ENCODE data around the gene LRP11. TPM values are rescaled to one million over a fixed set of nuclear protein-coding genes. Genes with fewer than 3 reads are reported as not detected.

LRP11 gene
- total RNA-seq, 1 donor from 2014 or later, result 0.29 TPM

DNA sequence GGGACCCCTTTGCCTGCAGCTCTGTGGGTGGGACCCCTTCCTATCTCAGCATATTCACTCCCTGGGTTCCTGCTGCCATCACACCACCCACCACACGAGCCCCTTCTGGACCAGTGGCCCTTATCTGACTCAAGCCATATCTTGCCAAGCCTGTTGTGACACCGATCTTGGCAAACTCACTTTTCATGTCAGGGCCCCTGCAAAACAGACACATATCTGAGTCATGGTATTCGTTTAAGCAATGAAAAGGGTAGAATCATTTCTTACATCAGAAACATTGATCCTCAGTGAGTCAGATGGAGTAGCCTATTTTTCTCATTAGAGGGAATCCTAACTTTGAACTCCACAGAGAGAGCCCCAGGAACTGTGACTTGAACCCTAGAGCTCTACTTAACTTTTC lies 23.2 kb upstream of the LRP11 start:
- no peaks in the 10 kb centered on the region for H3K36me3 Mint-ChIP-seq (ENCODE audit: low read depth)
- H3K4me3 Mint-ChIP-seq, result no peak overlapping the region
- POLR2A ChIA-PET, result no interaction called here
- TF ChIP-seq, protein P1, sequence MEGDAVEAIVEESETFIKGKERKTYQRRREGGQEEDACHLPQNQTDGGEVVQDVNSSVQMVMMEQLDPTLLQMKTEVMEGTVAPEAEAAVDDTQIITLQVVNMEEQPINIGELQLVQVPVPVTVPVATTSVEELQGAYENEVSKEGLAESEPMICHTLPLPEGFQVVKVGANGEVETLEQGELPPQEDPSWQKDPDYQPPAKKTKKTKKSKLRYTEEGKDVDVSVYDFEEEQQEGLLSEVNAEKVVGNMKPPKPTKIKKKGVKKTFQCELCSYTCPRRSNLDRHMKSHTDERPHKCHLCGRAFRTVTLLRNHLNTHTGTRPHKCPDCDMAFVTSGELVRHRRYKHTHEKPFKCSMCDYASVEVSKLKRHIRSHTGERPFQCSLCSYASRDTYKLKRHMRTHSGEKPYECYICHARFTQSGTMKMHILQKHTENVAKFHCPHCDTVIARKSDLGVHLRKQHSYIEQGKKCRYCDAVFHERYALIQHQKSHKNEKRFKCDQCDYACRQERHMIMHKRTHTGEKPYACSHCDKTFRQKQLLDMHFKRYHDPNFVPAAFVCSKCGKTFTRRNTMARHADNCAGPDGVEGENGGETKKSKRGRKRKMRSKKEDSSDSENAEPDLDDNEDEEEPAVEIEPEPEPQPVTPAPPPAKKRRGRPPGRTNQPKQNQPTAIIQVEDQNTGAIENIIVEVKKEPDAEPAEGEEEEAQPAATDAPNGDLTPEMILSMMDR (IDR thresholded peaks at IDR 0.05), result no peak
- H3K27ac Mint-ChIP-seq, result no peak overlapping the region
- CTCF ChIA-PET, result no interaction called here
- intact Hi-C loops (cut with micrococcal nuclease), result no loop called here
- H3K9me3 Mint-ChIP-seq, result no peaks in the 10 kb centered on the region
- DNase-seq, result no peak
- ATAC-seq (ENCODE audit: low read depth), result no peak
- H3K4me1 Mint-ChIP-seq, result no peaks in the 10 kb centered on the region
- peaks cover 11% of the 10 kb centered on the region for H3K27me3 Mint-ChIP-seq

DNA sequence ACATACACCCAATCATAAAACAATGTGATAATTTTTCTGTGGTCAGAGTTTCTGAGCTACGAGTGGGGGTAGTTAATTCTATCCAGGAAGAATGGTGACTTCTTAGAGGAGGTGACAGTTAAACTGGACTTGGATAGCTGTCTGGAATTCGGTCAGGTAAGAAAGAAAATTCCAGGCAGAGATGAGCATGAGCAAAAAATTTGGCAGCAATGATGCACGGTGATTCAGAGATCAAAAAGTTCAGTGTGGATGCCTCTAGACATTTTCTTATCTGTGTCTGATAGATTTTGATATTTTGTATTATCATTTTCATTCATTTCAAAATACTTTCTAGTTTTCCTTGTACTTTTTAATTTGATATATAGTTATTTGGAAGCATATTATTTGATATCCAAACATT lies 21.7 kb upstream of the LRP11 start:
- ChIA-PET POLR2A (no interaction called here), CTCF (no interaction called here)
- Mint-ChIP-seq H3K36me3 (ENCODE audit: low read depth) (no peaks in the 10 kb centered on the region), H3K4me3 (no peak overlapping the region), H3K27me3 (peaks cover 14% of the 10 kb centered on the region), H3K27ac (no peak overlapping the region), H3K4me1 (no peaks in the 10 kb centered on the region), H3K9me3 (no peaks in the 10 kb centered on the region)
- TF ChIP-seq, protein P1 (IDR thresholded peaks at IDR 0.05), result no peak
- ATAC-seq (ENCODE audit: low read depth) (no peak), DNase-seq (no peak)
- intact Hi-C loops (cut with micrococcal nuclease), result no loop called here

DNA sequence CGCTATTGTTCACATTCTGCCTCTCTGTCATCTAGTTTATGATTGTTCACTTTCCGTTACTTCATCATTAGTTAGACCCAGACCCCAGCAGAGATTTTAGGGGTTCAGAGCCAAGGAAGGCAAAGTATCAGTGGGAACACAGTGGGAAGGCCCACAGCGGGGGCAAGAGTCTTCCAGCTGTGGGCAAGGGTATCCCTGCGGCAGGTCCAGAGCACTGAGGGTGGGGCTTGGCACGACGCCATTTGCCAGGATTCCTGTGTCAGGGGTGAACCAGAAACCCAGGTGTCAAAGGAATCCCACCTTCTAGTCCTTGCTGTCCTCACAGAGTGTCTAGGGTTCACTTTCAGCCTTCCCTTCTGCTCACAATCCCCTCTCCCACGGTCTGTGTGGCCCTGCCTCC lies 20.5 kb upstream of the LRP11 start:
- TF ChIP-seq, protein P1 (IDR thresholded peaks at IDR 0.05), result no peak
- CTCF ChIA-PET, result no interaction called here
- DNase-seq (no peak), ATAC-seq (ENCODE audit: low read depth) (no peak)
- Mint-ChIP-seq H3K4me1 (no peaks in the 10 kb centered on the region), H3K27me3 (peaks cover 21% of the 10 kb centered on the region), H3K4me3 (no peak overlapping the region), H3K9me3 (no peaks in the 10 kb centered on the region), H3K27ac (no peak overlapping the region), H3K36me3 (ENCODE audit: low read depth) (no peaks in the 10 kb centered on the region)
- POLR2A ChIA-PET, result no interaction called here
- intact Hi-C loops (cut with micrococcal nuclease), result no loop called here

DNA sequence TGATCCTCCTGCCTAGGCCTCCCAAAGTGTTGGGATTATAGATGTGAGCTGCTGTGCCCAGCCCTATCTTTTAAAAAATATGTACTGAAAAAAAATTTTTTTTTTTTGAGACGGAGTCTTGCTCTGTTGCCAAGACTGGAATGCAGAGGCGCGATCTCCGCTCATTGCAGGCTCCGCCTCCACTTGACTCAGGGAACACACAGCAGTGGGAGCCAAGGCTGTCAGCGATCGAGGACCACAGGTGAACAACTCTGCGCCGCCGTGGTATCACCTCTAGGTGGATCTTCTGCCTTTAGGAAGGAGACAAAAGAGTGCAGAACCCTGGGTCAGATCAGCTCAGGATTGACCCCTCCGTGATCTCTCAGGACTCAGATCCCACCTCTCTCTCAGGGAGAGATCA lies 20.1 kb upstream of the LRP11 start:
- ATAC-seq (ENCODE audit: low read depth), result no peak
- DNase-seq, result no peak
- ChIA-PET CTCF (no interaction called here), POLR2A (no interaction called here)
- Mint-ChIP-seq H3K27ac (no peak overlapping the region), H3K36me3 (ENCODE audit: low read depth) (no peaks in the 10 kb centered on the region), H3K4me3 (no peak overlapping the region), H3K9me3 (no peaks in the 10 kb centered on the region), H3K4me1 (no peaks in the 10 kb centered on the region), H3K27me3 (peaks cover 23% of the 10 kb centered on the region)
- TF ChIP-seq, protein P1 (IDR thresholded peaks at IDR 0.05), result no peak
- intact Hi-C loops (cut with micrococcal nuclease), result no loop called here

DNA sequence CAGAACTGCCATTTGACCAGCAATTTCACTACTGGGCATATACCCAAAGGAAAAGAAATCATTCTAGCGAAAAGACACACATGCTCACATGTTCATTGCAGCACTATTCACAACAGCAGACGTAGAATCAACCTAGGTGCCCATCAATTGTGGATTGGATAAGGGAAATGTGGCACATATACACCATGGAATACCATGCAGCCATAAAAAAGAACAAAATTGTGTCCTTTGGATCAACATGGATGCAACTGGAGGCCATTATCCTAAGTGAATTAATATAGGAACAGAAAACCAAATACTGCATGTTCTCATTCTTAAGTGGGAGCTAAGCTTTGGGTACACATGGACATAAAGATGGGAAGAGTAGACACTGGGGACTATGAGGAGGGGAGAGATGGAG lies 17.7 kb upstream of the LRP11 start:
- no peaks in the 10 kb centered on the region for H3K9me3 Mint-ChIP-seq
- no peak for DNase-seq
- peaks cover 35% of the 10 kb centered on the region for H3K27me3 Mint-ChIP-seq
- POLR2A ChIA-PET, result no interaction called here
- no peaks in the 10 kb centered on the region for H3K36me3 Mint-ChIP-seq (ENCODE audit: low read depth)
- H3K27ac Mint-ChIP-seq, result no peak overlapping the region
- H3K4me3 Mint-ChIP-seq, result no peak overlapping the region
- ATAC-seq (ENCODE audit: low read depth), result no peak
- no peaks in the 10 kb centered on the region for H3K4me1 Mint-ChIP-seq
- CTCF ChIA-PET, result no interaction called here
- TF ChIP-seq, protein P1 (IDR thresholded peaks at IDR 0.05), result no peak
- intact Hi-C loops (cut with micrococcal nuclease), result no loop called here
